ENCODE data around the gene KRTAP21-2. TPM values are rescaled to one million over a fixed set of nuclear protein-coding genes. Genes with fewer than 3 reads are reported as not detected.

KRTAP21-2 gene
- total RNA-seq, 2 experiments from 2014 or later = not detected

- H3K4me1 ChIP-seq (ENCODE audit: insufficient read depth, low read length) = no peaks in the 10 kb centered on the region
- POLR2A ChIA-PET = no interaction called here
- DNase-seq (no peak), ATAC-seq (ENCODE audit: poor library complexity) (no peak)
- H3K36me3 ChIP-seq (ENCODE audit: insufficient read depth, low read length) = no peaks in the 10 kb centered on the region
- no peaks in the 10 kb centered on the region for H3K9me3 ChIP-seq (ENCODE audit: control insufficient read depth in 1 of 2, insufficient read depth in 1 of 2, low read length in 2 of 2)
- Mint-ChIP-seq H3K9me3 (no peaks in the 10 kb centered on the region), H3K4me1 (ENCODE audit: low read depth) (no peaks in the 10 kb centered on the region), H3K4me3 (no peak overlapping the region), H3K36me3 (ENCODE audit: low read depth) (no peaks in the 10 kb centered on the region), H3K27me3 (no peaks in the 10 kb centered on the region), H3K27ac (no peak overlapping the region)
- intact Hi-C loops (cut with DNase I, micrococcal nuclease) = no loop called here
- H3K27me3 ChIP-seq (ENCODE audit: control insufficient read depth in 1 of 2, insufficient read depth in 2 of 2, low read length in 2 of 2) = no peaks in the 10 kb centered on the region
- CTCF ChIA-PET = no interaction called here
- TF ChIP-seq, protein P1, sequence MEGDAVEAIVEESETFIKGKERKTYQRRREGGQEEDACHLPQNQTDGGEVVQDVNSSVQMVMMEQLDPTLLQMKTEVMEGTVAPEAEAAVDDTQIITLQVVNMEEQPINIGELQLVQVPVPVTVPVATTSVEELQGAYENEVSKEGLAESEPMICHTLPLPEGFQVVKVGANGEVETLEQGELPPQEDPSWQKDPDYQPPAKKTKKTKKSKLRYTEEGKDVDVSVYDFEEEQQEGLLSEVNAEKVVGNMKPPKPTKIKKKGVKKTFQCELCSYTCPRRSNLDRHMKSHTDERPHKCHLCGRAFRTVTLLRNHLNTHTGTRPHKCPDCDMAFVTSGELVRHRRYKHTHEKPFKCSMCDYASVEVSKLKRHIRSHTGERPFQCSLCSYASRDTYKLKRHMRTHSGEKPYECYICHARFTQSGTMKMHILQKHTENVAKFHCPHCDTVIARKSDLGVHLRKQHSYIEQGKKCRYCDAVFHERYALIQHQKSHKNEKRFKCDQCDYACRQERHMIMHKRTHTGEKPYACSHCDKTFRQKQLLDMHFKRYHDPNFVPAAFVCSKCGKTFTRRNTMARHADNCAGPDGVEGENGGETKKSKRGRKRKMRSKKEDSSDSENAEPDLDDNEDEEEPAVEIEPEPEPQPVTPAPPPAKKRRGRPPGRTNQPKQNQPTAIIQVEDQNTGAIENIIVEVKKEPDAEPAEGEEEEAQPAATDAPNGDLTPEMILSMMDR (IDR thresholded peaks at IDR 0.05) = no peak
- H3K27ac ChIP-seq (ENCODE audit: low read depth in 1 of 2, low read length in 2 of 2) = no peak overlapping the region
- H3K4me3 ChIP-seq (ENCODE audit: low read length) = no peak overlapping the region
Observed at GRCh38 chr21:30714946-30715345, 32.1 kb downstream of the KRTAP21-2 start.

DNA sequence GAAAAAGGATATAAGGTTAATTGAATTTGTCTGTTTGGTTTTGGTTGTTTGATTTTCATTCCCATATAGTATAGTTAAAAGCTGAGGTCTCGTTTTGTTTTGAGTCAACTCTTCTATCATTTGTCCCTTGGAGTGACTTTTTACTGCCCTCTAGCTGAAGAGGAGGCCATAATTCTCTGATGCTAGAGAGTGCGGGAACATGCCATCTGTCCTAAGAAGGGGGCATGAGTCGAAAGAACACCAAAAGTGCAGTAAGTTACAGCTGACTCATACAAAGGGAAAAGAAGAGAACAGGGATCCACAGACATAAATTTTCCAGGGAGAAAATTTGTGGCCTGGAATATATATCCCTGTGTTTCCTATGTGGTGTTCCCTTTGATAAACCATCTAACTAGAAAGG is 32.6 kb downstream of the KRTAP21-2 start:
- Histone ChIP-seq H3K4me1 (ENCODE audit: insufficient read depth, low read length) (no peaks in the 10 kb centered on the region), H3K27ac (ENCODE audit: low read depth in 1 of 2, low read length in 2 of 2) (no peak overlapping the region), H3K36me3 (ENCODE audit: insufficient read depth, low read length) (no peaks in the 10 kb centered on the region), H3K4me3 (ENCODE audit: low read length) (no peak overlapping the region), H3K27me3 (ENCODE audit: control insufficient read depth in 1 of 2, insufficient read depth in 2 of 2, low read length in 2 of 2) (no peaks in the 10 kb centered on the region), H3K9me3 (ENCODE audit: control insufficient read depth in 1 of 2, insufficient read depth in 1 of 2, low read length in 2 of 2) (no peaks in the 10 kb centered on the region)
- Mint-ChIP-seq H3K36me3 (ENCODE audit: low read depth) (no peaks in the 10 kb centered on the region), H3K9me3 (no peaks in the 10 kb centered on the region), H3K4me1 (ENCODE audit: low read depth) (no peaks in the 10 kb centered on the region), H3K4me3 (no peak overlapping the region), H3K27me3 (no peaks in the 10 kb centered on the region), H3K27ac (no peak overlapping the region)
- intact Hi-C loops (cut with DNase I, micrococcal nuclease) = no loop called here
- POLR2A ChIA-PET = no interaction called here
- DNase-seq (no peak), ATAC-seq (ENCODE audit: poor library complexity) (no peak)
- CTCF ChIA-PET = no interaction called here
- TF ChIP-seq, protein P1 (IDR thresholded peaks at IDR 0.05) = no peak

DNA sequence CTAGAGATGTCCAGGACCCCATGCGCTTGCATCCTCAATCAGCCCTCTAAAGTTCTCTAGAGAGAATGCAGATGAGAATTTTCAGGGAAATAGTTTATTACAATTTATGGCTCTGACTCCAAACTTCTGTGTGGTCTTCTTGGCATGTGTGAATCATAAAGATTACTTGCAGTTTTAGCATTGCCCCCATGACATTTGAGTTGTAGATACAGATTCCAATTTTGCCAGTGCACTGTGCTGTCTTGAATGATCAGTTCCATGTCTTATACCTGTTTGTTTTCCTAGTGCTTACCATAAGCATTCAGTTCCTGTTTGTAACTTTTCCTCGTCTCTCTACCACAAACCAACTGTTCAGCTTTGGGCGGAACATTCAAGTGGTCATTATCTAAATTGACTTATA is 33.3 kb downstream of the KRTAP21-2 start:
- no peaks in the 10 kb centered on the region for H3K9me3 ChIP-seq (ENCODE audit: control insufficient read depth in 1 of 2, insufficient read depth in 1 of 2, low read length in 2 of 2)
- no peaks in the 10 kb centered on the region for H3K27me3 ChIP-seq (ENCODE audit: control insufficient read depth in 1 of 2, insufficient read depth in 2 of 2, low read length in 2 of 2)
- no peaks in the 10 kb centered on the region for H3K27me3 Mint-ChIP-seq
- no peaks in the 10 kb centered on the region for H3K9me3 Mint-ChIP-seq
- no peaks in the 10 kb centered on the region for H3K36me3 ChIP-seq (ENCODE audit: insufficient read depth, low read length)
- DNase-seq (no peak), ATAC-seq (ENCODE audit: poor library complexity) (no peak)
- no peak overlapping the region for H3K27ac ChIP-seq (ENCODE audit: low read depth in 1 of 2, low read length in 2 of 2)
- no peaks in the 10 kb centered on the region for H3K36me3 Mint-ChIP-seq (ENCODE audit: low read depth)
- POLR2A ChIA-PET = no interaction called here
- no peaks in the 10 kb centered on the region for H3K4me1 Mint-ChIP-seq (ENCODE audit: low read depth)
- no peak overlapping the region for H3K4me3 ChIP-seq (ENCODE audit: low read length)
- TF ChIP-seq, protein P1 (IDR thresholded peaks at IDR 0.05) = no peak
- no peak overlapping the region for H3K4me3 Mint-ChIP-seq
- CTCF ChIA-PET = no interaction called here
- H3K27ac Mint-ChIP-seq = no peak overlapping the region
- H3K4me1 ChIP-seq (ENCODE audit: insufficient read depth, low read length) = no peaks in the 10 kb centered on the region
- intact Hi-C loops (cut with DNase I, micrococcal nuclease) = no loop called here
